Measurements from ENCODE around the gene SLC39A11.

DNA sequence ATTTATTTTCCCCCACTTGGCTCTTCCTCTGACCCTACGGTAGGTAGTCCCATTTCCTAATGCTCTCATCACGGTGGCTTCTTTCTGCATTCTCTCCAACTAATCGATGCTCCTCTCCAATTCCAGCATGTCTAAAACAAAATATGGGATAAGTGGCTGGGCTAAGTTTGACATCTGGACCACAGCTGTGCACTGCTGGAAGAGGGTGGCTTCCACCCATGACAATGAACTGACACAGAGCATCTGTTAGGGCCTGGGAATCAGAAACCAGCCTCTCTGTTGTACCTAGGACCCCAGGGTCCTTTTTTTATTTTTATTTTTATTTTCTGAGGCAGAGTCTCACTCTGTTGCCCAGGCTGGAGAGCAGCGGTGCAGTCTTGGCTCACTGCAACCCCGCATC is 29.0 kb upstream of the SLC39A11 start:
- no peak for TF ChIP-seq POLR2A (IDR thresholded peaks at IDR 0.05)
- TF ChIP-seq, protein P1, sequence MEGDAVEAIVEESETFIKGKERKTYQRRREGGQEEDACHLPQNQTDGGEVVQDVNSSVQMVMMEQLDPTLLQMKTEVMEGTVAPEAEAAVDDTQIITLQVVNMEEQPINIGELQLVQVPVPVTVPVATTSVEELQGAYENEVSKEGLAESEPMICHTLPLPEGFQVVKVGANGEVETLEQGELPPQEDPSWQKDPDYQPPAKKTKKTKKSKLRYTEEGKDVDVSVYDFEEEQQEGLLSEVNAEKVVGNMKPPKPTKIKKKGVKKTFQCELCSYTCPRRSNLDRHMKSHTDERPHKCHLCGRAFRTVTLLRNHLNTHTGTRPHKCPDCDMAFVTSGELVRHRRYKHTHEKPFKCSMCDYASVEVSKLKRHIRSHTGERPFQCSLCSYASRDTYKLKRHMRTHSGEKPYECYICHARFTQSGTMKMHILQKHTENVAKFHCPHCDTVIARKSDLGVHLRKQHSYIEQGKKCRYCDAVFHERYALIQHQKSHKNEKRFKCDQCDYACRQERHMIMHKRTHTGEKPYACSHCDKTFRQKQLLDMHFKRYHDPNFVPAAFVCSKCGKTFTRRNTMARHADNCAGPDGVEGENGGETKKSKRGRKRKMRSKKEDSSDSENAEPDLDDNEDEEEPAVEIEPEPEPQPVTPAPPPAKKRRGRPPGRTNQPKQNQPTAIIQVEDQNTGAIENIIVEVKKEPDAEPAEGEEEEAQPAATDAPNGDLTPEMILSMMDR (IDR thresholded peaks at IDR 0.05) = no peak

Measured in thyroid gland (tissue), 4 donors.